K562 (cell line): Measurements from ENCODE around the gene TRIM69. TPM values are rescaled to one million over a fixed set of nuclear protein-coding genes. Genes with fewer than 3 reads are reported as not detected.

Source experiments
- ARID4B ChIP-seq: sonication (generic); formaldehyde crosslinking; IDR thresholded peaks from 2 replicates; pipeline ENCODE4 v1.8.0; 2022; ENCODE audit warnings: mild to moderate bottlenecking, missing genetic modification reagents
- CHD2 ChIP-seq: IDR thresholded peaks from 2 replicates; pipeline ENCODE4 v1.6.1; 2011; ENCODE audit warnings: low read depth, low read length
- DNMT1 ChIP-seq: fragments of 450-650 bp; IDR thresholded peaks from 2 replicates; pipeline ENCODE4 v1.6.1; 2016; ENCODE audit warnings: antibody characterized with exemption, mild to moderate bottlenecking
- FOS ChIP-seq: IDR thresholded peaks from 3 replicates; pipeline ENCODE4 v1.6.1; 2011; ENCODE audit not compliant: insufficient read length; ENCODE audit errors: extremely low read depth
- GATA2 ChIP-seq: sonication (generic); formaldehyde crosslinking; IDR thresholded peaks from 2 replicates; pipeline ENCODE4 v1.4.0; 2020; ENCODE audit warnings: mild to moderate bottlenecking, missing genetic modification reagents
- KLF1 ChIP-seq: fragments of 450-650 bp; IDR thresholded peaks from 2 replicates; pipeline ENCODE4 v1.6.1; 2016; ENCODE audit warnings: missing genetic modification characterization, missing compliant biosample characterization
- MAZ ChIP-seq, 2 experiments: fragments of 450-650 bp in 1 of 2; sonication (generic) in 1 of 2; formaldehyde crosslinking; IDR thresholded peaks in 1 of 2; conservative IDR thresholded peaks in 1 of 2; 2 replicates each; pipeline versions ENCODE4 v1.4.0 to v1.5.0; 2020; ENCODE audit warnings: mild to moderate bottlenecking in 1 of 2, missing genetic modification reagents in 1 of 2
- MTA2 ChIP-seq: fragments of 450-650 bp; IDR thresholded peaks from 2 replicates; pipeline ENCODE4 v1.6.1; 2016; ENCODE audit warnings: low read depth
- NCOA1 ChIP-seq: fragments of 450-650 bp; IDR thresholded peaks from 2 replicates; pipeline ENCODE4 v1.6.1; 2016; ENCODE audit warnings: low read depth
- NFE2 ChIP-seq: IDR thresholded peaks from 2 replicates; pipeline ENCODE4 v1.6.1; 2014; ENCODE audit warnings: antibody characterized with exemption, low read depth
- PRMT5 ChIP-seq: sonication (generic); formaldehyde crosslinking; IDR thresholded peaks from 2 replicates; pipeline ENCODE4 v1.5.0; 2020; ENCODE audit warnings: missing genetic modification reagents
- RB1 ChIP-seq: fragments of 450-650 bp; IDR thresholded peaks from 2 replicates; pipeline ENCODE4 v1.6.1; 2017; ENCODE audit warnings: low read depth, mild to moderate bottlenecking
- SMAD3 ChIP-seq: fragments of 450-650 bp; formaldehyde crosslinking; conservative IDR thresholded peaks from 2 replicates; pipeline ENCODE4 v1.4.0; 2020; ENCODE audit warnings: mild to moderate bottlenecking
- TAF15 ChIP-seq: fragments of 200-400 bp; formaldehyde crosslinking; IDR thresholded peaks from 2 replicates; pipeline ENCODE4 v1.6.1; 2017; ENCODE audit warnings: mild to moderate bottlenecking, low read depth, low read length, moderate library complexity
- ZNF311 ChIP-seq: fragments of 250-450 bp; sonication (Bioruptor Pico); IDR thresholded peaks from 2 replicates; pipeline ENCODE4 v1.4.0; 2020; ENCODE audit warnings: mild to moderate bottlenecking, moderate library complexity
- polyA plus RNA-seq, 8 experiments: library from polyadenylated mRNA; depleted of rRNA in 4 of 8; stranded (reverse) in 5 of 8; unstranded in 3 of 8; fragments of >200 nt; fragmentation: Nextera tagmentation in 2 of 8; fragmentation: Illumina TruSeq in 1 of 8; extraction: Ambion mirVana in 2 of 8; extraction: Trizol in 1 of 8; gene quantifications; 2 replicates each; pipeline versions ENCODE4 v1.2.1 to v1.2.3, GENCODE V29; 2011 to 2014; ENCODE audit warnings: inconsistent platforms in 1 of 8, missing spikeins in 1 of 8
- total RNA-seq, 7 experiments: library from RNA; depleted of rRNA in 6 of 7; stranded (reverse); fragments of >200 nt in 6 of 7; fragmentation: Illumina TruSeq in 2 of 7; extraction: Trizol in 2 of 7; gene quantifications; 2 replicates each; pipeline versions ENCODE4 v1.2.1 to v1.2.3, GENCODE V29; 2011 to 2021; ENCODE audit warnings: low replicate concordance in 1 of 7
- TF ChIP-seq, protein P1 (sequence below): fragments of 450-650 bp; conservative IDR thresholded peaks from 2 replicates; pipeline ENCODE4 v1.6.1; 2016; ENCODE audit warnings: missing genetic modification characterization, low read depth, mild to moderate bottlenecking, control low read depth, missing compliant biosample characterization
- TF ChIP-seq, protein P2 (sequence below): fragments of 250-450 bp; sonication (Bioruptor Pico); IDR thresholded peaks from 2 replicates; pipeline ENCODE4 v1.5.0; 2021; ENCODE audit warnings: mild to moderate bottlenecking, moderate library complexity

TRIM69 gene
- total and polyA plus RNA-seq, 9 of the 15 experiments (the other 6 are each of a cell fraction or from before 2014, with no cell fraction given): 1.0 to 4.3 (median 2.3) TPM

DNA sequence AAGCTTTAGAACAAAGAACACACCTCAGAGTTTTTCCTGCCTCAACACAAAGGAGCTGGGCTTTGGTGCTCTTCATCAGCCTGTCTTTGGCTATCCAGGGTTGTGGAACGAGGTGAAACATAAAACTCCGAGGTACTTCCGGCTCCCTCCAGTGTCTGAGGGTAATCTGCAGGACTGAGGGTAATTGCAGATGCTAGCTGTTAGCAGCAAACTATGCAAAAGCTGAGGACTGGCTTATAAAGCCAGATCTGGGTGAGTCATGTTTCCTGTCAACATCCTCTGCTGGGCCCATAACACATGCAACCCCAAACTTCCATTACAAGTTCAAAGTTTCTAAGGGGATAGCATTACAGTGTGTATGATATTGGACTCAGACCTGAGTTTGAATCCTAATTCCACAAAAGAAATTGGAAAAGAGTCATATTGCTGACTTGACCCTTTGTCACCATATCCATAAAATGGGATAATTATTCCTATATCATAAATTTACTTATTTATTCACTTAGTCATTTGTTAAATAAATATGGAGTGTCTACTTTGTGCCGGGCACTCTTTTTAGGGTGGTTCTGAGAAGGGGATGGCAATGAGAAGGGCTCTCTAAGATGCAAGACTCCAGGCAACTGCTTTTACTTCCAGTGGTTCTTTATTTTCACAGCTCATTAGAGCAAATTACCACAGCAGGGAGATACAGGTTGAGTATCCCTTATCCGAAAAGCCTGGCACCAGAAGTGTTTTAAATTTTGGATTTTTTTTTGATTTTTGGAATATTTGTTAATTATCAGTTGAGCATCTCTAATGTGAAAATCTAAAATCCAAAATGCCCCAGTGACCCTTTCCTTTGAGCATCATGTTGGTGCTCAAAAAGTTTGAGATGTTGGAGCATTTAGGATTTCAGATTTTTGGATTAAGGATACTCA, 9.5 kb upstream of the TRIM69 start (continued):
- peak; percentile 69 for TF ChIP-seq NFE2
- peak; percentile 68 for TF ChIP-seq FOS
- no peak for TF ChIP-seq NCOA1
- TF ChIP-seq RB1: no peak
- TF ChIP-seq SMAD3 (CRISPR knock-in tag): peak; percentile 94
- TF ChIP-seq ARID4B (CRISPR knock-in tag): no peak
- no peak for TF ChIP-seq ZNF311 (CRISPR knock-in tag)
- no peak for TF ChIP-seq TAF15
- no peak for TF ChIP-seq PRMT5
- TF ChIP-seq DNMT1: no peak
- no peak for TF ChIP-seq KLF1
- TF ChIP-seq, protein P1, sequence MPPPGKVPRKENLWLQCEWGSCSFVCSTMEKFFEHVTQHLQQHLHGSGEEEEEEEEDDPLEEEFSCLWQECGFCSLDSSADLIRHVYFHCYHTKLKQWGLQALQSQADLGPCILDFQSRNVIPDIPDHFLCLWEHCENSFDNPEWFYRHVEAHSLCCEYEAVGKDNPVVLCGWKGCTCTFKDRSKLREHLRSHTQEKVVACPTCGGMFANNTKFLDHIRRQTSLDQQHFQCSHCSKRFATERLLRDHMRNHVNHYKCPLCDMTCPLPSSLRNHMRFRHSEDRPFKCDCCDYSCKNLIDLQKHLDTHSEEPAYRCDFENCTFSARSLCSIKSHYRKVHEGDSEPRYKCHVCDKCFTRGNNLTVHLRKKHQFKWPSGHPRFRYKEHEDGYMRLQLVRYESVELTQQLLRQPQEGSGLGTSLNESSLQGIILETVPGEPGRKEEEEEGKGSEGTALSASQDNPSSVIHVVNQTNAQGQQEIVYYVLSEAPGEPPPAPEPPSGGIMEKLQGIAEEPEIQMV (tag): no peak
- no peak for TF ChIP-seq CHD2
- peak; percentile 16 to 71; a peak in 1 of 4 replicates for TF ChIP-seq MAZ (CRISPR knock-in tag; conservative IDR thresholded peaks at IDR 0.05 in 1 of 2, IDR thresholded peaks at IDR 0.05 in 1 of 2)
- no peak for TF ChIP-seq GATA2 (CRISPR knock-in tag)
- no peak for TF ChIP-seq MTA2
- TF ChIP-seq, protein P2, sequence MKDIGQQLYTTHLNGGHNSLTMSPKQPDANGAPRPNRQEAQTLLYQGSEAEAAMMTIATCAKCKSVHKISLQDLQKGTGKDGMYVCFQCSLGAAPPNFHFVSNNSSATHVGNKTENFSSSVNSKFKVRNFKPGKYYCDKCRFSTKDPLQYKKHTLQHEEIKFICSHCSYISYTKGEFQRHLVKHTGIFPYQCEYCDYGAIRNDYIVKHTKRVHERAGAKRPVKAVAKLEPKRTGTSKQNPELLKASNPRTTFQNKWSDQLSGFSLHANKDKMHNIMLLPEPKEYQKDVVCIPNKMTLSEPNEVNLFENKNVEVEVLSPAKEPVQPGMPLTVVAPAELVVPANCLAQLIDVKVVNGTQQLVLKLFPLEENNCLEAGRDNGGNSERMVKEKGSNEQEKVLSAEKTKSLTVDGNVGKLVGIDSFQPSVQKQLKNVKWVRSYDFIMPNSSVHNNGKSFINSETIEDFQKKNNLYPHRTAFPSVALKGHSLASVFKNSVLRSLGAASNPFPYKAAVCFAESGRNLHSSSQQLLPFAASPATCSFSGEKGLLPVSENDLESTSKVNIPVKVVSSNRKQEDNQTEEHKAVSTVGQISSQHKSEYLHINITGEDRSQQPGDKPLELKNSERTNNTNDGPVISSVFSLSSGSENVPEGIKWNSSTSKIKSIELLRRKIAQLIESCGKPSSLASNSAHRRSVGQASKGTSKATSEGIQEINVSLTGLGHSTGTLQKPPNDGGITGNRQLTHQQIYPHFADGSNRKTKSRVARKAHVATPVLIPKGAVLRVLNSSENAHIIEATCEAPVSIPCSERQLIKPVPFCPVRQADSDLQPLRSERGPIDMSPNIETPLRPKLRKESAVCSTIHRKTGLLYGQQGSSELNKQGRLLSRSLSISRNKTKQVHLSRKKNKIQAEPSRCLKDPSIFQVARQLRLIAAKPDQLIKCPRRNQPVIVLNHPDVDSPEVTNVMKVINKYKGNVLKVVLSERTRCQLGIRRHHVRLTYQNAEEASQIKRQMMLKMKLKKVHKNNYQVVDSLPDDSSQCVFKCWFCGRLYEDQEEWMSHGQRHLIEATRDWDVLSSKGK (CRISPR knock-in tag): peak; percentile 67; the same call in 1 of the 2 replicates
